Measurements from ENCODE around the gene RSRC1. TPM values are rescaled to one million over a fixed set of nuclear protein-coding genes. Genes with fewer than 3 reads are reported as not detected.
"Not testable (repeated sequence)": the region's sequence is repeated elsewhere in the genome, so short reads cannot be mapped to it uniquely, and the experiment has no call there.

Gene RSRC1
- total and polyA plus RNA-seq, 7 donors: 12.9 to 27.2 (median 19.7) TPM

DNA sequence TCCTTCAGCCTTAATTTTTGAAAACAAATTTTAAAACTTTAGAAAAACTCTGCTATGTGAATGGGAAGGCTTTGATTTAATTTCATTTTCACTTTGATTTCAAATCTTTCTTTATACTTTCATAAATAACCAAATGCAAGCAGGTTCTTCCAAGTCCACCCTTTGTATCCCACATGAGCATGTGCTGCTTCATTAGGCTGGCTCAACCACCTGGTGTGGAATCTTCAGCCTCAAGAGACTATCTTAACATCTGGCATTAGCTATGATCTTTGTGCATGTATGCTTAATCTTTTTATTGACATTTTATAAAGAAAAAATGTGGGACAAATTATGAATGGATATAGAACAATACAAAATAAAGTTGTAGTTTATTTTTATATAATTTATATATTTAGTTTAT, 379.3 kb downstream of the RSRC1 start:
- TF ChIP-seq, protein P1, sequence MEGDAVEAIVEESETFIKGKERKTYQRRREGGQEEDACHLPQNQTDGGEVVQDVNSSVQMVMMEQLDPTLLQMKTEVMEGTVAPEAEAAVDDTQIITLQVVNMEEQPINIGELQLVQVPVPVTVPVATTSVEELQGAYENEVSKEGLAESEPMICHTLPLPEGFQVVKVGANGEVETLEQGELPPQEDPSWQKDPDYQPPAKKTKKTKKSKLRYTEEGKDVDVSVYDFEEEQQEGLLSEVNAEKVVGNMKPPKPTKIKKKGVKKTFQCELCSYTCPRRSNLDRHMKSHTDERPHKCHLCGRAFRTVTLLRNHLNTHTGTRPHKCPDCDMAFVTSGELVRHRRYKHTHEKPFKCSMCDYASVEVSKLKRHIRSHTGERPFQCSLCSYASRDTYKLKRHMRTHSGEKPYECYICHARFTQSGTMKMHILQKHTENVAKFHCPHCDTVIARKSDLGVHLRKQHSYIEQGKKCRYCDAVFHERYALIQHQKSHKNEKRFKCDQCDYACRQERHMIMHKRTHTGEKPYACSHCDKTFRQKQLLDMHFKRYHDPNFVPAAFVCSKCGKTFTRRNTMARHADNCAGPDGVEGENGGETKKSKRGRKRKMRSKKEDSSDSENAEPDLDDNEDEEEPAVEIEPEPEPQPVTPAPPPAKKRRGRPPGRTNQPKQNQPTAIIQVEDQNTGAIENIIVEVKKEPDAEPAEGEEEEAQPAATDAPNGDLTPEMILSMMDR (IDR thresholded peaks at IDR 0.05): no peak
- Histone ChIP-seq H3K4me3 (no peak overlapping the region), H3K27me3 (ENCODE audit: insufficient read depth in 3 of 3, low read length in 2 of 3) (no peaks in the 10 kb centered on the region), H3K36me3 (ENCODE audit: insufficient read depth in 1 of 2, low read depth in 1 of 2) (no peaks in the 10 kb centered on the region), H3K27ac (no peak overlapping the region), H3K9me3 (no peaks in the 10 kb centered on the region), H3K4me1 (no peaks in the 10 kb centered on the region)
- intact Hi-C loops (cut with DNase I): no loop called here
- no peak for ATAC-seq
- DNase-seq: no peak

DNA sequence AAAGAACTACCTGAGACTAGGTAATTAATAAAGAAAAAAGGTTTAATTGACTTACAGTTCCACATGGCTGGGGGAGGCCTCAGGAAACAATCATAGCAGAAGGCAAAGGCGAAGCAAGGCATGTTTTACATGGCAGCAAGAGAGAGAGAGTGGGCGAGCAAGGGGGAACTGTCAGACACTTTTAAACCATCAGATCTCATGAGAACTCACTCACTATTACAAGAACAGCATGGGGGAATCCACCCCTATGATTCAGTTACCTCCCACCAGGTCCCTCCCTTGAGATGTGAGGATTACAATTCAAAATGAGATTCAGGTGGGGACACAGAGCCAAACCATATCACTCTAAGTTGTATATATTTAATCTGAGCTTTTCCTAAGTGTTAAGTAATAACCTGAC, 382.1 kb downstream of the RSRC1 start:
- 96 to 100% (median 97%) methylated on average over 2 of the region's 2 CpGs for WGBS, 3 donors
- intact Hi-C loops (cut with DNase I): no loop called here

DNA sequence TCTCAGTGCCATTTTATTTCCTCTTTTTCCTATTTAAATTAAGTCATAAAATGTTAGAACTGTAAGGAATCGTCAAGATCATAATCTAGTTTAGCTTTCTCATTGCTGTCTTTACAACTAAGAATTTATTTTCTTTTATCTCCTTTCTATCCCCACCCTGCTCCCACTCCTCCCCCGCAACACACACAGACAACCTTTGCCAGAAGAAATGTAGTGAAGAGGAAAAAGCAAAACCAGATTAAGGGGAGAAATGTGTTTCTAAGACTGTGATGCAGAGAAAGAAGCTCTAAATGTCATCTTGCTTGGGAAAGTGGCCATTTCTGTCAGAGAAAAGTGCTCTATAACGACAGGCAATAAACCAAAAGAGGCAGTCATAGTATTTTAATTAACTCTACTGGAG, 382.8 kb downstream of the RSRC1 start:
- Histone ChIP-seq H3K27me3 (ENCODE audit: insufficient read depth in 3 of 3, low read length in 2 of 3) (no peaks in the 10 kb centered on the region), H3K4me3 (no peak overlapping the region), H3K4me1 (no peaks in the 10 kb centered on the region), H3K9me3 (no peaks in the 10 kb centered on the region), H3K27ac (no peak overlapping the region), H3K36me3 (ENCODE audit: insufficient read depth in 1 of 2, low read depth in 1 of 2) (no peaks in the 10 kb centered on the region)
- intact Hi-C loops (cut with DNase I): no loop called here
- TF ChIP-seq, protein P1 (IDR thresholded peaks at IDR 0.05): no peak
- WGBS, 3 donors: 64 to 77% (median 72%) methylated on average over 3 of the region's 3 CpGs
- ATAC-seq (no peak), DNase-seq (no peak)

More for the DNA sequence above, 382.1 kb downstream of the RSRC1 start:
- no peak overlapping the region for H3K4me3 ChIP-seq
- H3K27ac ChIP-seq: no peak overlapping the region
- H3K36me3 ChIP-seq (ENCODE audit: insufficient read depth in 1 of 2, low read depth in 1 of 2): no peaks in the 10 kb centered on the region
- ATAC-seq: no peak
- no peaks in the 10 kb centered on the region for H3K9me3 ChIP-seq
- TF ChIP-seq, protein P1 (IDR thresholded peaks at IDR 0.05): no peak
- DNase-seq: no peak
- H3K4me1 ChIP-seq: no peaks in the 10 kb centered on the region
- H3K27me3 ChIP-seq (ENCODE audit: insufficient read depth in 3 of 3, low read length in 2 of 3): no peaks in the 10 kb centered on the region

DNA sequence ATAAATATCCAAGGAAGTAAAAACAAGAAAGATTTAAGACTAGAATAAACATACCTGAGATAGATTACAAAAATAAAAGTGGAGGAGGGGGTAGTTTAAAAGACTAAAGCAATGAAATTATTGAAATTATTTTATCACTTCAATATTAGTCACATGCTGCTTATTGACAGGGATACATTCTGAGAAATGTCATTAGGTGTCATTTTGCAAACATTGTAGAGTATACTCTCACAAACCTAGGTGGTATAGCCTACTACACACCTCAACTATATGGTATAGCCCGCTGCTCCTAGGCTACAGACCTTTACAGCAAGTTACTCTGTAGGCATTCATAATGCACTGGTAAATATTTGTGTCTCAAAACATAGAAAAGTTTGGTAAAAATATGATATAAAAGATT, 384.0 kb downstream of the RSRC1 start:
- Histone ChIP-seq H3K9me3 (no peaks in the 10 kb centered on the region), H3K27me3 (ENCODE audit: insufficient read depth in 3 of 3, low read length in 2 of 3) (no peaks in the 10 kb centered on the region), H3K36me3 (ENCODE audit: insufficient read depth in 1 of 2, low read depth in 1 of 2) (no peaks in the 10 kb centered on the region), H3K4me3 (no peak overlapping the region), H3K27ac (no peak overlapping the region), H3K4me1 (no peaks in the 10 kb centered on the region)
- intact Hi-C loops (cut with DNase I): no loop called here
- ATAC-seq: no peak
- DNase-seq: no peak
- TF ChIP-seq, protein P1 (IDR thresholded peaks at IDR 0.05): no peak
- 94 to 100% (median 97%) methylated on average over 1 of the region's 1 CpG for WGBS, 3 donors

DNA sequence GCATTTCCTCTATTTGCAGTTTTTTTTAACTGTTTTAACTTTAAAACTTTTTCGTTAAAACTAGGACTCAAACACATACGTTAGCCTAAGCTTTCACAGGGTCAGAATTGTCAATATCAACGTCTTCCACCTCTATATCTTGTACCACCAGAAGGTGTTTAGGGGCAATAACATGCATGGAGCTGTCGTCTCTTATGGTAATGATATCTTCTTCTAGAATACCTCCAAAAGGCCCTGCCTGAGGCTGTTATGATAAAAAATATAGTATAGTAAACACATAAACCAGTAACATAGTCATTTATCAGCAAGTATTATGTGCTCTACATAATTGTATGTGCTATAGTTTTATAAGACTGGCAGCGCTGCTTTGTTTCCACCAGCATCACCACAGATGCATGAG, 384.8 kb downstream of the RSRC1 start:
- intact Hi-C loops (cut with DNase I): no loop called here
- 57 to 96% (median 93%) methylated on average over 5 of the region's 5 CpGs for WGBS, 3 donors
- TF ChIP-seq, protein P1 (IDR thresholded peaks at IDR 0.05): no peak
- Histone ChIP-seq H3K36me3 (ENCODE audit: insufficient read depth in 1 of 2, low read depth in 1 of 2) (no peaks in the 10 kb centered on the region), H3K27me3 (ENCODE audit: insufficient read depth in 3 of 3, low read length in 2 of 3) (no peaks in the 10 kb centered on the region), H3K27ac (no peak overlapping the region), H3K4me1 (no peaks in the 10 kb centered on the region), H3K4me3 (no peak overlapping the region), H3K9me3 (no peaks in the 10 kb centered on the region)
- no peak for ATAC-seq
- no peak for DNase-seq

DNA sequence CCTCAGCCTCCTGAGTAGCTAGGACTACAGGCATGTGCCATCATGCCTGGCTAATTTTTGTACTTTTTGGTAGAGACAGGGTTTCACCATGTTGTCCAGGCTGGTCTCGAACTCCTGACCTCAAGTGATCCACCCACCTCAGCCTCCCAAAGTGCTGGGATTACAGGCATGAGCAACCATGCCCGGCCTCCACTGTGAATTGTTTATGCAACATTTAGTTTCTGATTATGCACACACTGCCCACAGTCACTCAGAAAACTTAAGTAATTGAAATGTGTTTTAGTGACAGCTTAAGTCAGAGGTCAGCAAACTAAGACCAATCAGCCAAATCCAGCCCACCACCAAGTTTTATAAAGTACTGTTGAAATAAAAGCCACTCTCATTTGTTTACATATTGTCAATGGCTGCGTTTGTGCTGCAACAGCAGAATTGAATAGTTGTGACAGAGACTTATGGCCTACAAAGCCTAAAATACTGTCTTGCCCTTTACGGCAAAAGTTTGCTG, 385.6 kb downstream of the RSRC1 start:
- H3K9me3 ChIP-seq; H3K27me3 ChIP-seq (ENCODE audit: insufficient read depth in 3 of 3, low read length in 2 of 3); intact Hi-C loops (cut with DNase I); DNase-seq; ATAC-seq; H3K36me3 ChIP-seq (ENCODE audit: insufficient read depth in 1 of 2, low read depth in 1 of 2); H3K4me1 ChIP-seq; H3K27ac ChIP-seq; H3K4me3 ChIP-seq: not testable (repeated sequence)
- 81 to 87% (median 82%) methylated on average over 4 of the region's 4 CpGs for WGBS, 3 donors
